Ishikawa (cell line): Measurements from ENCODE around the gene SYNPR.

Source experiments
- CREB1 ChIP-seq: IDR thresholded peaks from 2 replicates; pipeline ENCODE4 v1.6.1; 2012; ENCODE audit warnings: low read depth
- EGR1 ChIP-seq: IDR thresholded peaks from 2 replicates; pipeline ENCODE4 v1.6.1; 2012
- EP300 ChIP-seq: IDR thresholded peaks from 2 replicates; pipeline ENCODE4 v1.6.1; 2012; ENCODE audit warnings: borderline replicate concordance
- FOXM1 ChIP-seq: IDR thresholded peaks from 2 replicates; pipeline ENCODE4 v1.6.1; 2012; ENCODE audit warnings: low read depth, borderline replicate concordance
- ZBTB7A ChIP-seq: IDR thresholded peaks from 2 replicates; pipeline ENCODE4 v1.6.1; 2012; ENCODE audit warnings: low read depth
- TF ChIP-seq, protein P1 (sequence below): IDR thresholded peaks from 2 replicates; pipeline ENCODE4 v1.6.1; 2012; ENCODE audit warnings: low read depth, mild to moderate bottlenecking

DNA sequence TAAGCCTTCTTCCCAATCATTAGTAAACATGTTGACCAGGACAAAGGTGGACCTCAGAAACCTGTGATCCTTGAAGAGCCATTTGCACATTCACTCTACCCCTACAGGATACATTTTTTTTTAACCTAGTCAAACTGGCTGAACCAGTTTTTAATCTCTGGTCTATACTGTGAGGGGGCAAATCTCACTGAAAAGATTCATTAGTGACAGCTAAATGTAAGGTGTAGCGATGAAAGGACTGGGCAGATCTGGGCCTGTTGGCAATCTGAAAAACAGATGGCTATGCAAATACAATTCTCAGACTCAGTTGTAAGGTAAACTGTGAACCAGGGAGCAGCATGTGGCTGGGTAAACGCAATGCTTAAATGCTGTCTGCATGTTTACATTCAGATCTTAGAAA is 298.7 kb downstream of the SYNPR start:
- TF ChIP-seq, protein P1, sequence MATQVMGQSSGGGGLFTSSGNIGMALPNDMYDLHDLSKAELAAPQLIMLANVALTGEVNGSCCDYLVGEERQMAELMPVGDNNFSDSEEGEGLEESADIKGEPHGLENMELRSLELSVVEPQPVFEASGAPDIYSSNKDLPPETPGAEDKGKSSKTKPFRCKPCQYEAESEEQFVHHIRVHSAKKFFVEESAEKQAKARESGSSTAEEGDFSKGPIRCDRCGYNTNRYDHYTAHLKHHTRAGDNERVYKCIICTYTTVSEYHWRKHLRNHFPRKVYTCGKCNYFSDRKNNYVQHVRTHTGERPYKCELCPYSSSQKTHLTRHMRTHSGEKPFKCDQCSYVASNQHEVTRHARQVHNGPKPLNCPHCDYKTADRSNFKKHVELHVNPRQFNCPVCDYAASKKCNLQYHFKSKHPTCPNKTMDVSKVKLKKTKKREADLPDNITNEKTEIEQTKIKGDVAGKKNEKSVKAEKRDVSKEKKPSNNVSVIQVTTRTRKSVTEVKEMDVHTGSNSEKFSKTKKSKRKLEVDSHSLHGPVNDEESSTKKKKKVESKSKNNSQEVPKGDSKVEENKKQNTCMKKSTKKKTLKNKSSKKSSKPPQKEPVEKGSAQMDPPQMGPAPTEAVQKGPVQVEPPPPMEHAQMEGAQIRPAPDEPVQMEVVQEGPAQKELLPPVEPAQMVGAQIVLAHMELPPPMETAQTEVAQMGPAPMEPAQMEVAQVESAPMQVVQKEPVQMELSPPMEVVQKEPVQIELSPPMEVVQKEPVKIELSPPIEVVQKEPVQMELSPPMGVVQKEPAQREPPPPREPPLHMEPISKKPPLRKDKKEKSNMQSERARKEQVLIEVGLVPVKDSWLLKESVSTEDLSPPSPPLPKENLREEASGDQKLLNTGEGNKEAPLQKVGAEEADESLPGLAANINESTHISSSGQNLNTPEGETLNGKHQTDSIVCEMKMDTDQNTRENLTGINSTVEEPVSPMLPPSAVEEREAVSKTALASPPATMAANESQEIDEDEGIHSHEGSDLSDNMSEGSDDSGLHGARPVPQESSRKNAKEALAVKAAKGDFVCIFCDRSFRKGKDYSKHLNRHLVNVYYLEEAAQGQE, result no peak
- no peak for TF ChIP-seq EP300
- TF ChIP-seq FOXM1, result no peak
- no peak for TF ChIP-seq ZBTB7A
- TF ChIP-seq CREB1, result no peak
- TF ChIP-seq EGR1, result no peak
